A549 (cell line): ENCODE measurements around the gene FBXO34. TPM values are rescaled to one million over a fixed set of nuclear protein-coding genes. Genes with fewer than 3 reads are reported as not detected.

Experiments
- ATAC-seq, 2 experiments: fragments of 200-7000 bp in 1 of 2; fragments of >200 bp in 1 of 2; cut with Nextera tagmentation in 1 of 2; cut with Tn5 transposase in 1 of 2; 3 replicates each; pipeline versions ENCODE4 v1.8.0 to v1.9.1; 2018 to 2020; ENCODE audit warnings: mild to moderate bottlenecking in 1 of 2, moderate library complexity in 1 of 2
- CTCF ChIA-PET: fragments of 300-600 bp; sonication (Branson Sonifier 250); formaldehyde crosslinking; extraction: SDS; loops from one replicate; lab custom pipeline; 2021; ENCODE audit warnings: antibody characterized with exemption, inconsistent platforms; lab: Yijun Ruan, JAX
- POLR2A ChIA-PET: fragments of 350-600 bp; formaldehyde crosslinking; extraction: SDS; loops from one replicate; lab custom pipeline; 2021; ENCODE audit warnings: antibody characterized with exemption, inconsistent platforms; lab: Yijun Ruan, JAX
- DNase-seq, 2 experiments: peaks; one replicate each; pipeline versions ENCODE4 v3.0.0 to v3.0.0-alpha.2; 2011 to 2016; ENCODE audit warnings: low read depth in 1 of 2, low spot score in 1 of 2
- FAIRE-seq: peaks from 2 replicates; lab custom pipeline; 2011; peaks lifted over from hg19 to GRCh38; lab: Jason Lieb, UNC
- H3K27ac ChIP-seq, 2 experiments: fragments of >200 bp; sonication (Bioruptor Twin); formaldehyde crosslinking; 3 replicates each; pipeline ENCODE4 v1.5.1; 2016 to 2017
- H3K4me1 ChIP-seq: fragments of >200 bp; sonication (Bioruptor Twin); formaldehyde crosslinking; 3 replicates; pipeline ENCODE4 v1.6.1; 2016
- H3K4me2 ChIP-seq: fragments of >200 bp; sonication (Bioruptor Twin); formaldehyde crosslinking; 3 replicates; pipeline ENCODE4 v1.6.1; 2016
- H3K4me3 ChIP-seq: fragments of >200 bp; sonication (Bioruptor Twin); formaldehyde crosslinking; 3 replicates; pipeline ENCODE4 v1.5.1; 2016
- H3K9me3 ChIP-seq: fragments of >200 bp; sonication (Bioruptor Twin); formaldehyde crosslinking; 3 replicates; pipeline ENCODE4 v1.6.1; 2016
- BCL3 ChIP-seq: fragments of >200 bp; sonication (Bioruptor Twin); formaldehyde crosslinking; IDR thresholded peaks from 3 replicates; pipeline ENCODE4 v1.6.1; 2016
- CBX2 ChIP-seq: fragments of 200-600 bp; sonication (generic); IDR thresholded peaks from 2 replicates; pipeline ENCODE4 v1.6.1; 2016; ENCODE audit warnings: low read depth, mild to moderate bottlenecking, borderline replicate concordance
- CTCF ChIP-seq: fragments of >200 bp; sonication (Bioruptor Twin); formaldehyde crosslinking; IDR thresholded peaks from 3 replicates; pipeline ENCODE4 v1.5.1; 2016
- EHMT2 ChIP-seq: fragments of 200-600 bp; sonication (generic); IDR thresholded peaks from 2 replicates; pipeline ENCODE4 v1.6.1; 2016; ENCODE audit warnings: antibody characterized with exemption, low read depth, mild to moderate bottlenecking, moderate library complexity
- ESRRA ChIP-seq: fragments of 150-350 bp; IDR thresholded peaks from 2 replicates; pipeline ENCODE4 v1.6.1; 2014; ENCODE audit warnings: mild to moderate bottlenecking, low read length, borderline replicate concordance
- FOSL2 ChIP-seq, 2 experiments: fragments of 450-650 bp in 1 of 2; fragments of >200 bp in 1 of 2; sonication (Bioruptor Twin) in 1 of 2; formaldehyde crosslinking; IDR thresholded peaks; 2 replicates each; pipeline versions ENCODE4 v1.5.0 to v1.6.1; 2016 to 2020; ENCODE audit warnings: mild to moderate bottlenecking in 1 of 2, moderate library complexity in 1 of 2
- FOXS1 ChIP-seq: fragments of 250-450 bp; sonication (Bioruptor Pico); IDR thresholded peaks from 2 replicates; pipeline ENCODE4 v1.5.0; 2020; ENCODE audit warnings: mild to moderate bottlenecking, moderate library complexity
- GATA3 ChIP-seq: IDR thresholded peaks from 2 replicates; pipeline ENCODE4 v1.6.1; 2012; ENCODE audit warnings: borderline replicate concordance
- HES2 ChIP-seq: fragments of >200 bp; sonication (Bioruptor Twin); formaldehyde crosslinking; IDR thresholded peaks from 2 replicates; pipeline ENCODE4 v1.6.1; 2016
- HEYL ChIP-seq: fragments of 250-450 bp; sonication (Bioruptor Pico); IDR thresholded peaks from 2 replicates; pipeline ENCODE4 v1.8.0; 2021; ENCODE audit warnings: mild to moderate bottlenecking, moderate library complexity
- JUN ChIP-seq, 2 experiments: fragments of >200 bp; sonication (Bioruptor Twin); formaldehyde crosslinking; IDR thresholded peaks; 2 replicates in 1 of 2; 3 replicates in 1 of 2; pipeline ENCODE4 v1.6.1; 2016 to 2017
- KDM1A ChIP-seq: fragments of 200-600 bp; sonication (generic); IDR thresholded peaks from 2 replicates; pipeline ENCODE4 v1.6.1; 2016; ENCODE audit warnings: low read depth, mild to moderate bottlenecking
- KDM5A ChIP-seq: fragments of 200-600 bp; sonication (generic); IDR thresholded peaks from 2 replicates; pipeline ENCODE4 v1.6.1; 2016; ENCODE audit warnings: antibody characterized with exemption, mild to moderate bottlenecking
- MAFK ChIP-seq: fragments of 450-650 bp; IDR thresholded peaks from 2 replicates; pipeline ENCODE4 v1.6.1; 2014; ENCODE audit not compliant: partially characterized antibody
- MAX ChIP-seq: IDR thresholded peaks from 2 replicates; pipeline ENCODE4 v1.6.1; 2012
- PHF8 ChIP-seq: fragments of 200-600 bp; sonication (generic); IDR thresholded peaks from 2 replicates; pipeline ENCODE4 v1.6.1; 2016; ENCODE audit warnings: low read depth, mild to moderate bottlenecking, antibody characterized with exemption, moderate library complexity, borderline replicate concordance
- RARB ChIP-seq: fragments of 250-450 bp; sonication (Bioruptor Pico); IDR thresholded peaks from 2 replicates; pipeline ENCODE4 v1.8.0; 2021; ENCODE audit warnings: mild to moderate bottlenecking, moderate library complexity
- REST ChIP-seq: fragments of 200-600 bp; sonication (generic); IDR thresholded peaks from 2 replicates; pipeline ENCODE4 v1.6.1; 2016; ENCODE audit warnings: antibody characterized with exemption, mild to moderate bottlenecking, moderate library complexity
- RFX5 ChIP-seq: fragments of 450-650 bp; IDR thresholded peaks from 2 replicates; pipeline ENCODE4 v1.7.1; 2014; ENCODE audit warnings: antibody characterized with exemption, mild to moderate bottlenecking, moderate library complexity
- RNF2 ChIP-seq: fragments of 200-600 bp; sonication (generic); IDR thresholded peaks from 2 replicates; pipeline ENCODE4 v1.6.1; 2016; ENCODE audit warnings: low read depth, mild to moderate bottlenecking, antibody characterized with exemption, moderate library complexity, borderline replicate concordance
- SMC3 ChIP-seq: fragments of >200 bp; sonication (Bioruptor Twin); formaldehyde crosslinking; IDR thresholded peaks from 3 replicates; pipeline ENCODE4 v1.6.1; 2018; ENCODE audit warnings: inconsistent platforms
- WGBS: methylation state at CpG from one replicate; pipeline ENCODE4 v1.1.6; 2017; ENCODE audit errors: missing lambda C conversion rate; 5-methylcytosine and 5-hydroxymethylcytosine counted together
- polyA plus RNA-seq, 4 experiments: library from polyadenylated mRNA; depleted of rRNA in 3 of 4; stranded (reverse); fragments of >200 nt; fragmentation: RNase III in 1 of 4; extraction: RNeasy Plus Mini Kit Qiagen cat#74134 plus additional on column Dnase treatment in 1 of 4; gene quantifications; 2 replicates in 3 of 4; 3 replicates in 1 of 4; pipeline ENCODE4 v1.2.3, GENCODE V29; 2011 to 2017

Gene FBXO34
- polyA plus RNA-seq, 2 of the 4 experiments (the other 2 are of a cell fraction) = 15.4 to 28.0 TPM

- TF ChIP-seq BCL3 (no peak), RFX5 (no peak), MAX (no peak), RNF2 (no peak), CTCF (no peak)
Measured at GRCh38 chr14:55243386-55243785, 27.8 kb upstream of the FBXO34 start (continued).

GRCh38 chr14:55243813-55244212 is 27.4 kb upstream of the FBXO34 start:
- 86% methylated on average over 5 of the region's 5 CpGs for WGBS
- ATAC-seq = no peak
- ChIA-PET POLR2A (no interaction called here), CTCF (no interaction called here)
- Histone ChIP-seq H3K4me1 (no peaks in the 10 kb centered on the region), H3K27ac (no peak overlapping the region), H3K9me3 (no peaks in the 10 kb centered on the region), H3K4me2 (no peak overlapping the region), H3K4me3 (no peak overlapping the region)
- TF ChIP-seq MAX (no peak), CBX2 (no peak), FOSL2 (IDR thresholded peaks at IDR 0.05) (no peak), FOSL2 (CRISPR knock-in tag; IDR thresholded peaks at IDR 0.05) (no peak), ESRRA (no peak), FOXS1 (CRISPR knock-in tag) (no peak), GATA3 (no peak), HES2 (no peak), SMC3 (no peak), RARB (CRISPR knock-in tag) (no peak), JUN (IDR thresholded peaks at IDR 0.05) (no peak), CTCF (no peak), REST (no peak), KDM5A (no peak), HEYL (CRISPR knock-in tag) (no peak), MAFK (no peak), EHMT2 (no peak), PHF8 (no peak), KDM1A (no peak)
- no peak for FAIRE-seq
- no peak for DNase-seq
